Kidney epithelial cell (primary cell): ENCODE results near the gene CEP89. TPM values are rescaled to one million over a fixed set of nuclear protein-coding genes. Genes with fewer than 3 reads are reported as not detected.
"Not testable (repeated sequence)": the region's sequence is repeated elsewhere in the genome, so short reads cannot be mapped to it uniquely, and the experiment has no call there.

Source experiments
- DNase-seq: peaks from one replicate; pipeline ENCODE4 v3.0.0-alpha.2; 2010; ENCODE audit warnings: low read depth
- H3K27me3 ChIP-seq: 2 replicates; pipeline ENCODE4 v1.6.0; 2011; ENCODE audit warnings: low read length; ENCODE audit not compliant: control insufficient read depth, insufficient read depth
- H3K36me3 ChIP-seq: 2 replicates; pipeline ENCODE4 v1.5.1; 2011; ENCODE audit warnings: low read length; ENCODE audit not compliant: control insufficient read depth, insufficient read depth
- H3K4me3 ChIP-seq: 2 replicates; pipeline ENCODE4 v1.5.1; 2011; ENCODE audit warnings: low read depth, mild to moderate bottlenecking, control low read depth, low read length
- total RNA-seq: library from RNA; depleted of rRNA; stranded (reverse); fragments of >200 nt; gene quantifications from 2 replicates; pipeline ENCODE4 v1.2.3, GENCODE V29; 2015
- TF ChIP-seq, protein P1 (sequence below): IDR thresholded peaks from 2 replicates; pipeline ENCODE4 v1.5.1; 2011; ENCODE audit warnings: mild to moderate bottlenecking, moderate library complexity, low read length, control low read depth, inconsistent platforms; ENCODE audit not compliant: insufficient read depth, poor library complexity, severe bottlenecking

The CEP89 gene
- total RNA-seq, 1 donor from 2014 or later = 29.9 TPM

DNA sequence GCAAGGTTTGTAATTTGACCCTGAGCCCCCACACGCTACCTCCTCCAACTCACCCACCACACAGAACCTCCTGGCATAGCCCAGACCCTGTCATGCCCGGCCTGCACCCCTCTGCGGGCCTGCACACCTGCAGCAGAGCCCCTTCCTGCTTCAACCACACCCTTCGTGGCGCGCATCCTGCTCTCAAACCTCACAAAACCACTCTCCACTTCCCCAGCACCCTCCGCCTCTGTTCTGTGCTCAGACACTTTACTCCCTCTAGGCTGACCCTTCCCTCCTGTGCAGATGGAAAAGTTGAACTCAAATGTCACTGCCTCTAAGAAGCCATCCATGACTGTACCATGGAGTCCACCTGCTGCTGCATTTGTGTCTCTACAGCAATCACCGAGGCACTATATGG lies 28.8 kb upstream of the CEP89 start:
- Histone ChIP-seq H3K4me3 (no peak overlapping the region), H3K27me3 (no peaks in the 10 kb centered on the region), H3K36me3 (peaks cover 1% of the 10 kb centered on the region)
- TF ChIP-seq, protein P1, sequence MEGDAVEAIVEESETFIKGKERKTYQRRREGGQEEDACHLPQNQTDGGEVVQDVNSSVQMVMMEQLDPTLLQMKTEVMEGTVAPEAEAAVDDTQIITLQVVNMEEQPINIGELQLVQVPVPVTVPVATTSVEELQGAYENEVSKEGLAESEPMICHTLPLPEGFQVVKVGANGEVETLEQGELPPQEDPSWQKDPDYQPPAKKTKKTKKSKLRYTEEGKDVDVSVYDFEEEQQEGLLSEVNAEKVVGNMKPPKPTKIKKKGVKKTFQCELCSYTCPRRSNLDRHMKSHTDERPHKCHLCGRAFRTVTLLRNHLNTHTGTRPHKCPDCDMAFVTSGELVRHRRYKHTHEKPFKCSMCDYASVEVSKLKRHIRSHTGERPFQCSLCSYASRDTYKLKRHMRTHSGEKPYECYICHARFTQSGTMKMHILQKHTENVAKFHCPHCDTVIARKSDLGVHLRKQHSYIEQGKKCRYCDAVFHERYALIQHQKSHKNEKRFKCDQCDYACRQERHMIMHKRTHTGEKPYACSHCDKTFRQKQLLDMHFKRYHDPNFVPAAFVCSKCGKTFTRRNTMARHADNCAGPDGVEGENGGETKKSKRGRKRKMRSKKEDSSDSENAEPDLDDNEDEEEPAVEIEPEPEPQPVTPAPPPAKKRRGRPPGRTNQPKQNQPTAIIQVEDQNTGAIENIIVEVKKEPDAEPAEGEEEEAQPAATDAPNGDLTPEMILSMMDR = no peak
- DNase-seq = no peak

DNA sequence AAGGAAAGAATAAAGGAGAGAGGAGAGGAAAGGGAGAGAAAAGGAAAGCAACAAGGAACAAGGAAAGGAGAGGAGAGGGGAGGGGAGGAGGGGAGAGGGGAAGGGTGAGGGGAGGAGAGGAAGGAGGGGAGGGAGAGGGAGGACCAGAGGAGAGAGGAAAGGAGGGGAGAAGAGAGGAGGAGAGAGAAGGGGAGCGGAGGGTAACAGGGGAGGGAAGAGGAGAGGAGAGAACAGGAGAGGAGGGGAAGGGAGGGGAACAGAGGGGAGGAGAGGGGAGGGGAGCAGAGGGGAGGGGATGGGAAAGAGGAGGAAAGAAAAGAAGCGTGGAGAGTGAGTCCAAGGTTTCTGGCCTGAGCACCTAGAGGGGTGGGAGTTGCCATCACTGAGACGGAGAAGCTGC lies 27.0 kb upstream of the CEP89 start:
- Histone ChIP-seq H3K36me3 (peaks cover 1% of the 10 kb centered on the region), H3K4me3 (no peak overlapping the region), H3K27me3 (no peaks in the 10 kb centered on the region)
- no peak for DNase-seq
- TF ChIP-seq, protein P1 = no peak

DNA sequence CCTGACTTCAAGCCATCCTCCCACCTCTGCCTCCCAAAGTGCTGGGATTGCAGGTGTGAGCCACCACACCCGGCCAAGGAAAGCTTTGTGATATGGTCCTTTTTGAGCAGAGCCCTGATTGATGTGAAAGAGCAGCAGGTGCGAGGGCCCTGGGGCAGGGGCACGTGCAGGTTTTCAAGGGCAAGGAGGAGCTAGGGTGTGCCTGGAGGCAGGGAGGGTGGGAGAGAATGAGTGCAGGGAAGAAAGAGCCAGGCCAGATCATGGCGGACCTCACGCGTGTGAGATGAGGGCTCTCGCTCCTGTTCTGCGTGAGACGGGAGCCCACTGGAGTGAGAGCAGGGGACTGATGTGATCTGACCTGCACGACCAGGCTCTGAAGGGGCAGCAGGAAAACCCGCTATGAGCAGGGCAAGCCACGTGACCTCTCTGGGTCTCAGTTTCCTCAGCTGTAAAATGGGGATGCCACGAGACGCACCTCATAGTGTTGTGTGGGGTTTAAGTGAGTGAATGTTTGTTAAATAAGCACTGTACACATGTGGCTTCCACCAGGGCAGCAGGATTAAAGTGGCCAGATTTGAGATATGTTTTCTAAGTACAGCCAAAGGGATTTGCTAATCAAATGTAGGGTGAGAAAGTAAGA lies 26.1 kb upstream of the CEP89 start:
- TF ChIP-seq, protein P1 = no peak
- peaks cover 1% of the 10 kb centered on the region for H3K36me3 ChIP-seq
- no peak overlapping the region for H3K4me3 ChIP-seq
- DNase-seq = no peak
- H3K27me3 ChIP-seq = no peaks in the 10 kb centered on the region

DNA sequence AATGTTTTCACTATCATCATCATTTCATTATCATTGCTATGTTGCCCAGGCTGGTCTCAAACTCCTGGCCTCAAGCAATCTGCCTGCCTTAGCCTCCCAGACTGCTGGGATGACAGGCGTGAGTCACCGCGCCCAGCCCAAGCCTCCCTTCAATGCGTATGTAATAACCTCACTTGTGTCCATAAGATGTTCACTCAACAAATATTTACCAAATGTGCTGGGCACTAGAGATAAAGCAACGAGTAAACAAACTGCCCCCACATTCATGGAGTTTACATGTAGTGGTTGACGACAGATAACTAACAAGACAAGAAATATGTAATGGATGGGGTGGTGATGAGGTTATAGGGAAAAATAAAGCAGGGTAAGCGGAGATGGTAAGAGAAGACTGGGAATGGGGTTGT lies 25.3 kb upstream of the CEP89 start:
- DNase-seq, H3K27me3 ChIP-seq, H3K4me3 ChIP-seq, H3K36me3 ChIP-seq: not testable (repeated sequence)

DNA sequence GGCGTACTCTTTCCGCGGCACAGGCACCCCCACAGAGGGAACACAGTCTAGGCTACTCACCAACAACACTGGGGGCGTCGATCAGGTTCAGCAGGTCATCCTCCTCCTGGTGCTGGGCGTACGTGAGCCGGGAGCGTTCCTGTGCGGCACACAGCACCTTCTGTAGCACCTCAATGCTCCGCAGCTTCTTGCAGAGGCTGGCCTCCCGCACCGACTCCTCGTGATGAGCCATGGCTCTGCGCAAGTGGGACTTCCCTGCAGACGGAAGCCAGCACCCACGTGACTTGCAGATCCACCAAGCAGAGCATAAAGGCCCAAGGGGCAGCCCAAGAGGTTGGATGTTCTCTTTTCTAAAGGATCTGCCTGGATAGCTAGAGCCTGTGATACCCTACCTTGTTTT lies 24.2 kb upstream of the CEP89 start:
- not testable (repeated sequence) for H3K27me3 ChIP-seq, H3K36me3 ChIP-seq, H3K4me3 ChIP-seq, DNase-seq

DNA sequence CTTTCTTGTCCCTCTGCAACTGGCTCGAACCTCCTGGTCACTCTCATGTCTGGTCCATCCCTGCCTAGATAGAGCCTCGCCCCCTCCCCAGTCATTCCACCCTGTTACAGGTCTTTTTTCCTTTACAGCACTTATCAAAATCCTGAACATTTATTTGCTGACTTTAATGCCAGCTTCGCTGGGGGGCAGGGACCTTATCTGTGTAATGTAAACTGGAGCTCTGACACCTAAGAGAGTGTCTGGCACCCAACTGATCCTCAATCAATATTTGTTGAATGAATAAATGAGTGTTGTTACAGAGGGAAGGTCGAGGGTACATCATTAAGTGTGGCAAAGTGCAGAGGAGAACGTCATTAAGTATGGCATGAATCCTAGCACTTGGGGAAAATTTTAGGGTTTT lies 17.0 kb upstream of the CEP89 start:
- no peaks in the 10 kb centered on the region for H3K27me3 ChIP-seq
- H3K36me3 ChIP-seq = peaks cover 1% of the 10 kb centered on the region
- TF ChIP-seq, protein P1 = no peak
- DNase-seq = no peak
- H3K4me3 ChIP-seq = no peak overlapping the region

DNA sequence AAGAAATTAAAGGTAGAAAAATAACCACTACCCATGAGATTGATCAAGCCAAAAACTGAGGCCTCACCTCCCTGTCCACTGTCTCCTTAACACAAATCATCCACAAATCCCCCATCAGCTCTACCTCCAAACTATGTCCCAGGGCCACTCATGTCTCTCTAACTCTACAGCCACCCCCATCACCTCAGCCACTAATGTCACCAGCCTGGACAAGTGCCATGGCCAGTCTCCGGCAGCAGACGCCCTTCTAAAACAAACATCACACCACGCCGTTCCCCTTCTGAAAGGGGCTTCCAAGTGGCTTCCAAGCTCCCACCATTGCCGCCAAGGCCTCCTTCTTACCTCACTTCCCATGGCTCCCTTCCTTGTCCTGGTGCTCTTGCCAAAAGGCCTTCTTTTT lies 16.5 kb upstream of the CEP89 start:
- H3K27me3 ChIP-seq, H3K4me3 ChIP-seq, H3K36me3 ChIP-seq, DNase-seq: not testable (repeated sequence)

DNA sequence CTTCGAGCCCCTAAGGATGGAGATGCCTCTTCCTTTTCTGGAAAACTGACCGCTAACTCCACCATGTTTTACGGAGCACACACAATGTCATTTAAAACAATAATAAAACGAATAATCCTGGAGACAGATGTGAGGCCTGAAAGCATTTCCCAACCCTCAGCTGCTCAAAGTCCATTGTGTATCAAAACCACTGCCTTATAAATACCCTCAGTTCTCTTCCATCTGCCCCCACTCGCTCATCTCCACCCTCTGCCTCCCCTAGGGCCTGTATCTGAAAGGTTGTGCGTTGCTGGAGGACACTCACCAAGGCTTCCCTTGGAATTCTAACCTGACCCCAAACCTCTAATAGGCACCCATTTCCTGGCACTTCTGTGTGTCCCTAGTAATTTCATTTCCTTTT lies 10.7 kb upstream of the CEP89 start:
- not testable (repeated sequence) for H3K4me3 ChIP-seq, DNase-seq, H3K36me3 ChIP-seq, H3K27me3 ChIP-seq

DNA sequence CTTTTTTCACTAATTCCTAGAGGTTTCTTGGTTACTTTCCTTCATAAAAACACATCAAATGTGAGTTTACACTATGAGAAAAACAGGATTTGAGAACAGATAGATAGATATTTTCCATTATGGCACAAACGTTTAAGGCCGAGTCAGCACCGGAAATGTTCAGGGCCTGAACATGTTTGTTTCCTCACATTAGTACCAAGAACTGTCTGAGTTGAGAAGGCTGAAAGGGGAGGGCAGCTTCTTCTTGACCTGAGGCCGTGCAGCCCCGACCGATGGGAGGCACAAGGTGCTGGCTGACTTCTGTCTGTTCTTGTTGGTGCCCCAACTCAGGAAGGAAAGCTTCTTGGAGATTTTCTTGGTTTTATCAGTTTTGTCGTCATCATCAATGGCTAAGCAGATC lies 8.0 kb upstream of the CEP89 start:
- not testable (repeated sequence) for H3K4me3 ChIP-seq, H3K36me3 ChIP-seq, DNase-seq, H3K27me3 ChIP-seq

DNA sequence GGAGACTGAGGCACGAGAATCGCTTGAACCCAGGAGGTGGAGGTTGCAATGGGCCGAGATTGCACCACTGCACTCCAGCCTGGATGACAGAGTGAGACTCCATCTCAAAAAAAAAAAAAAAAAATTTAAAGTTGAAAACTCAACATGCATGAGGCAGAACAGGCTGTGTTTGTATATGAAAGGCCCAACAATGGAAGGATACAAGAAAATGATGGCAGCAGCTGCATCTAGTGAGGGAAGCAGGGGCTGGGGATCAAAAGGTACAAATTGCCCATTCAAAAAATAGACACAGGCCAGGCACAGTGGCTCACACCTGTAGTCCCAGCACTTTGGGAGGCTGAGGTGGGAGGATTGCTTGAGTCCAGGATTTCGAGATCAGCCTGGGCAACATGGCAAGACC lies 6.1 kb upstream of the CEP89 start:
- not testable (repeated sequence) for H3K27me3 ChIP-seq, H3K36me3 ChIP-seq, H3K4me3 ChIP-seq, DNase-seq
